ENCODE data around the gene TOR3A. TPM values are rescaled to one million over a fixed set of nuclear protein-coding genes. Genes with fewer than 3 reads are reported as not detected.

The TOR3A gene
- total and polyA plus RNA-seq, 2 donors (not counting 1 experiment from before 2014, with no cell fraction given), result 24.0 to 62.1 TPM

DNA sequence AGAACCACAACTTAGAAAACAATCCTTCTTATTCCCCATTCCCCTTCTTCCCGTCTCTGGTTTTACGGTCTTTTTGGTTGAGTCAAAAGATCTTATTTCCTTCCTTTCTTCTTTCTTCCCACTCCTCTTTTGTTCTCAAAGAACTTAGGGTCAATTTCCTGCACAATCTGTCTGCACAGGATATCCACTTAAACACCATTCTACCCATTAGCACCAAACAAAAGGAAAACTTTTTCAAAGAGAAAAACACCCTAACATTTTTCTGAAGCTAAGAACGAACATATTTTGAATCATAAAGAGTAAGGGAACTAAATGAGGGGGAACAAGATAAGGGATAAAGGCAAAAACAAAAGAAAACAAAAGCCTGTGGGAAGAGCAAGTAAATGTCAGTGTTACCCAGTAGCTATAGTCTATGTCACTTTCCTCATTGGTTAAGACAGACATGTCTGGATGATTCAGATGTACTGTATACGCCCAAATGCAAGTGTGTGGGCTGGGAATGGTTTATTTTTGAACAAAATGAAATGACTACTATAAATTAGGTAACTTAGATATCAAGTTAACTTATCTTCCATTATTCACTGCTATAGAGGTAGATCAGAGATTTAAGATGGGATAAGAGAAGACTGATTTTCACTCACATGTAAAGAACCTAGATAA lies 59.9 kb downstream of the TOR3A start:
- Histone ChIP-seq H3K4me1 (ENCODE audit: control insufficient read depth, extremely low read depth, insufficient read depth, low read length) (peaks cover 4% of the 10 kb centered on the region), H3K9me3 (ENCODE audit: control insufficient read depth, insufficient read depth, low read depth, low read length) (no peaks in the 10 kb centered on the region), H3K27ac (ENCODE audit: insufficient read depth, low read length) (peak overlapping the region; percentile 98), H2AFZ (ENCODE audit: low read length) (no peak overlapping the region), H3K9ac (ENCODE audit: insufficient read depth, low read length) (peak overlapping the region; percentile 72), H4K20me1 (ENCODE audit: control insufficient read depth, extremely low read depth, insufficient read depth, low read length) (no peaks in the 10 kb centered on the region), H3K4me3 (replicated peaks in 1 of 4; ENCODE audit: control extremely low read depth in 1 of 4, insufficient read depth in 1 of 4, low read depth in 3 of 4, low read length in 4 of 4) (peak overlapping the region; percentile 61 to 94 (median 82)), H3K4me2 (ENCODE audit: extremely low read depth, insufficient read depth, low read length) (peak overlapping the region; percentile 42), H3K36me3 (ENCODE audit: control insufficient read depth, insufficient read depth, low read length) (no peaks in the 10 kb centered on the region), H3K27me3 (ENCODE audit: control insufficient read depth, insufficient read depth, low read length) (no peaks in the 10 kb centered on the region), H3K79me2 (ENCODE audit: control insufficient read depth, insufficient read depth, low read length) (peaks cover 65% of the 10 kb centered on the region)
- peak; percentile 82 to 89 for DNase-seq (ENCODE audit: low read depth in 2 of 2)
- TF ChIP-seq, protein P1, sequence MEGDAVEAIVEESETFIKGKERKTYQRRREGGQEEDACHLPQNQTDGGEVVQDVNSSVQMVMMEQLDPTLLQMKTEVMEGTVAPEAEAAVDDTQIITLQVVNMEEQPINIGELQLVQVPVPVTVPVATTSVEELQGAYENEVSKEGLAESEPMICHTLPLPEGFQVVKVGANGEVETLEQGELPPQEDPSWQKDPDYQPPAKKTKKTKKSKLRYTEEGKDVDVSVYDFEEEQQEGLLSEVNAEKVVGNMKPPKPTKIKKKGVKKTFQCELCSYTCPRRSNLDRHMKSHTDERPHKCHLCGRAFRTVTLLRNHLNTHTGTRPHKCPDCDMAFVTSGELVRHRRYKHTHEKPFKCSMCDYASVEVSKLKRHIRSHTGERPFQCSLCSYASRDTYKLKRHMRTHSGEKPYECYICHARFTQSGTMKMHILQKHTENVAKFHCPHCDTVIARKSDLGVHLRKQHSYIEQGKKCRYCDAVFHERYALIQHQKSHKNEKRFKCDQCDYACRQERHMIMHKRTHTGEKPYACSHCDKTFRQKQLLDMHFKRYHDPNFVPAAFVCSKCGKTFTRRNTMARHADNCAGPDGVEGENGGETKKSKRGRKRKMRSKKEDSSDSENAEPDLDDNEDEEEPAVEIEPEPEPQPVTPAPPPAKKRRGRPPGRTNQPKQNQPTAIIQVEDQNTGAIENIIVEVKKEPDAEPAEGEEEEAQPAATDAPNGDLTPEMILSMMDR (conservative IDR thresholded peaks at IDR 0.05 in 1 of 2, IDR thresholded peaks at IDR 0.05 in 1 of 2; ENCODE audit: low read depth in 1 of 2, low read length in 2 of 2), result no peak
- TF ChIP-seq EZH2 (IDR thresholded peaks at IDR 0.05; ENCODE audit: low read length, missing control alignments), result no peak

DNA sequence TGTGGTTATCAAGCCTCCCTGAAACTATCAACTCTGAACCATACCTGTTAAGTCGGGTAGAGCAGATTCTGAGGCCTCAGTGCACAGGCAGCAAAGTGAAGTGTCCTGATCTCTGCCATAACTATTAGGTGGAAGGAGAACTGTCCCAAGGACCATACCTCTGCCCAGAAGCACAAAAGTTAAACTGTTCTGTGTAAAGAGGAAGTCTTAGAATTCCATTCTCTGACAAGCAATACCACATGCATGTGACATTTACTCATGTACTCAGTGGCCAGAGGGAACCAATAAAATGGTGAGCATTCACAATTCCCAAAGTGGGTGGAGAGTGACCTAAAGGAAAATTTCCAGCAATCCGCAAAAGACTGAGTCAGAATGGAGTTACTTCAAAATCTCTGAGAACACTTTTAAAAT lies 61.0 kb downstream of the TOR3A start:
- peaks cover 5% of the 10 kb centered on the region for H3K4me1 ChIP-seq (ENCODE audit: control insufficient read depth, extremely low read depth, insufficient read depth, low read length)
- no peaks in the 10 kb centered on the region for H4K20me1 ChIP-seq (ENCODE audit: control insufficient read depth, extremely low read depth, insufficient read depth, low read length)
- no peak overlapping the region for H2AFZ ChIP-seq (ENCODE audit: low read length)
- H3K27ac ChIP-seq (ENCODE audit: insufficient read depth, low read length), result peak overlapping the region; percentile 98
- peak; percentile 98 to 99 for DNase-seq (ENCODE audit: low read depth in 2 of 2)
- peak overlapping the region; percentile 61 to 94 (median 82) for H3K4me3 ChIP-seq (replicated peaks in 1 of 4; ENCODE audit: control extremely low read depth in 1 of 4, insufficient read depth in 1 of 4, low read depth in 3 of 4, low read length in 4 of 4)
- H3K9me3 ChIP-seq (ENCODE audit: control insufficient read depth, insufficient read depth, low read depth, low read length), result no peaks in the 10 kb centered on the region
- peak overlapping the region; percentile 72 for H3K9ac ChIP-seq (ENCODE audit: insufficient read depth, low read length)
- H3K27me3 ChIP-seq (ENCODE audit: control insufficient read depth, insufficient read depth, low read length), result no peaks in the 10 kb centered on the region
- H3K79me2 ChIP-seq (ENCODE audit: control insufficient read depth, insufficient read depth, low read length), result peaks cover 54% of the 10 kb centered on the region
- H3K36me3 ChIP-seq (ENCODE audit: control insufficient read depth, insufficient read depth, low read length), result no peaks in the 10 kb centered on the region
- H3K4me2 ChIP-seq (ENCODE audit: extremely low read depth, insufficient read depth, low read length), result peak overlapping the region; percentile 49
- no peak for TF ChIP-seq EZH2 (IDR thresholded peaks at IDR 0.05; ENCODE audit: low read length, missing control alignments)
- TF ChIP-seq, protein P1 (conservative IDR thresholded peaks at IDR 0.05 in 1 of 2, IDR thresholded peaks at IDR 0.05 in 1 of 2; ENCODE audit: low read depth in 1 of 2, low read length in 2 of 2), result no peak

DNA sequence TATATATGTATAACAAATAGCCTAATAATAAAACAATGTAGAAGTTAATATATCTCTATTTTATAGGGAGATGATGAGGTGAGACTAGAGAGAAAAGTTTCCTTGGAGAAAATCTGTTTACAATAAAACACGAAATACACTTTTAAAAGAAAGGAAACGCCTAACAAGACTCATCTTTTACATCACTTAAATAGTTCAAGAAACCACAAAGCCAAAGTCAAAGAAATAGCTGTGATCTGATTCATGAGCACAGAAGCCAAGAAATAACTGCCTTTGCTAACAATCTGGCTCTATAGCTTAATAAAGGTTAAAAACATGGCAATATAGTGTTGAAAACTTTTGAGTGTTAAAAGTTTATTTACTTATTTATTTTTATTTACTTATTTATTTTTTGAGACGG lies 61.5 kb downstream of the TOR3A start:
- Histone ChIP-seq H3K79me2 (ENCODE audit: control insufficient read depth, insufficient read depth, low read length) (peaks cover 49% of the 10 kb centered on the region), H2AFZ (ENCODE audit: low read length) (no peak overlapping the region), H3K36me3 (ENCODE audit: control insufficient read depth, insufficient read depth, low read length) (no peaks in the 10 kb centered on the region), H3K9me3 (ENCODE audit: control insufficient read depth, insufficient read depth, low read depth, low read length) (no peaks in the 10 kb centered on the region), H3K27ac (ENCODE audit: insufficient read depth, low read length) (peak overlapping the region; percentile 98), H3K27me3 (ENCODE audit: control insufficient read depth, insufficient read depth, low read length) (no peaks in the 10 kb centered on the region), H3K9ac (ENCODE audit: insufficient read depth, low read length) (no peak overlapping the region), H4K20me1 (ENCODE audit: control insufficient read depth, extremely low read depth, insufficient read depth, low read length) (no peaks in the 10 kb centered on the region), H3K4me3 (replicated peaks in 1 of 4; ENCODE audit: control extremely low read depth in 1 of 4, insufficient read depth in 1 of 4, low read depth in 3 of 4, low read length in 4 of 4) (peak overlapping the region in 2 of 4 experiments; percentile 71 to 92), H3K4me1 (ENCODE audit: control insufficient read depth, extremely low read depth, insufficient read depth, low read length) (peaks cover 5% of the 10 kb centered on the region), H3K4me2 (ENCODE audit: extremely low read depth, insufficient read depth, low read length) (peak overlapping the region; percentile 46)
- TF ChIP-seq, protein P1 (conservative IDR thresholded peaks at IDR 0.05 in 1 of 2, IDR thresholded peaks at IDR 0.05 in 1 of 2; ENCODE audit: low read depth in 1 of 2, low read length in 2 of 2), result no peak
- DNase-seq (ENCODE audit: low read depth in 2 of 2), result peak; percentile 95 to 96
